Endothelial cell of umbilical vein (primary cell): ENCODE measurements around the gene GUK1.

Experiments used
- EZH2 ChIP-seq: IDR thresholded peaks from 2 replicates; pipeline ENCODE4 v1.6.1; 2012; ENCODE audit warnings: borderline replicate concordance, low read depth, mild to moderate bottlenecking, moderate library complexity, low read length, inconsistent platforms; ENCODE audit not compliant: severe bottlenecking
- FOS ChIP-seq: IDR thresholded peaks from 2 replicates; pipeline ENCODE4 v1.6.1; 2011; ENCODE audit warnings: mild to moderate bottlenecking, low read length, moderate library complexity, borderline replicate concordance; ENCODE audit not compliant: insufficient read depth
- POLR2A ChIP-seq: IDR thresholded peaks from 2 replicates; pipeline ENCODE4 v1.6.1; 2012; ENCODE audit warnings: low read depth, mild to moderate bottlenecking, control low read depth, low read length
- POLR2AphosphoS5 ChIP-seq: IDR thresholded peaks from 2 replicates; pipeline ENCODE4 v1.6.1; 2012; ENCODE audit warnings: low read depth, mild to moderate bottlenecking, control low read depth, low read length, moderate library complexity; ENCODE audit not compliant: insufficient read depth
- TF ChIP-seq, protein P1 (sequence below), 2 donors: IDR thresholded peaks; 1 replicate in 1 of 2; 2 replicates in 1 of 2; pipeline ENCODE4 v1.5.1; 2011; ENCODE audit warnings: low read length in 2 of 2, mild to moderate bottlenecking in 2 of 2, moderate library complexity in 2 of 2, control low read depth in 1 of 2, inconsistent platforms in 1 of 2, low read depth in 1 of 2; ENCODE audit not compliant: insufficient read depth in 1 of 2; ENCODE audit errors: extremely low read depth in 1 of 2
- TF ChIP-seq, protein P2 (sequence below): IDR thresholded peaks from 2 replicates; pipeline ENCODE4 v1.6.1; 2011; ENCODE audit not compliant: insufficient read depth, insufficient read length

DNA sequence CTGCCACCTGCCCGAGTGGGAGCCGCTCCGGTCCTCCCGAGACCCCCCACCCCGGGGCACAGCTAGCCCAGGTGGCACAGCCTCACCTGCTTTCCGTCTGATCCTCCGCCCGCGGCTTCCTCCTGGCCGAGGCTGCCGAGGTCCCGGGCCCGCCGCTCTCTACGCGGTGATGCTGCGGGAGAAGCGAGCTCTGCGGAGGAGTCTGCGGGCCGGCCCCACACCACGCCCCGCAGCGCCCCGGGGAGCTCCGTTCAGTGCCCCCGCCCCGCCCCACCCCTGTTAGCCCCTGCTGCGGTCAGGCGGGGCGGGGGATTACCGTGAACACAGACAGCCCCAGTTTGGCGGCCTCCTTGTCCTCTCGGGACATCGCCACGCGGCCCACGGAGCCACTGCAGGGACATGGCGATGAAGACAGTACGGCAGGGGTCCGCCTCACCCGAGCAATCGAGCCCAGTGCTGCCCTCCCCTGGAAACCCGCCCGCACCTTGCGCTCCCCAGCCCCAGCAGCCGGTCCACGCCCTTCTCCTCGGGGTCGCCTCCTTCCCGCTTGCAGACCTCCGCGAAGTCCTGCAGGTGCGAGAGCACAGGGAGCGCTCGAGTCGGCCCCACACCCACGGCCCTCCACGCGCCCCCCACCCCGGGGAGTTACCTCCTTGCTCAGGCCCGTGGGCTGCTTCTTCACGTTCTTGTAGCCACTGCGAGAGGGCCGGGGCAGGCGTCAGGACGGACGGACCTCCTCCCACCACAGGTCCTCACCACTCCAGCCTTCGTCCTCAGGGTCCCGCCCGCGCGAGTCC is 37.9 kb upstream of the GUK1 start:
- TF ChIP-seq, protein P1, sequence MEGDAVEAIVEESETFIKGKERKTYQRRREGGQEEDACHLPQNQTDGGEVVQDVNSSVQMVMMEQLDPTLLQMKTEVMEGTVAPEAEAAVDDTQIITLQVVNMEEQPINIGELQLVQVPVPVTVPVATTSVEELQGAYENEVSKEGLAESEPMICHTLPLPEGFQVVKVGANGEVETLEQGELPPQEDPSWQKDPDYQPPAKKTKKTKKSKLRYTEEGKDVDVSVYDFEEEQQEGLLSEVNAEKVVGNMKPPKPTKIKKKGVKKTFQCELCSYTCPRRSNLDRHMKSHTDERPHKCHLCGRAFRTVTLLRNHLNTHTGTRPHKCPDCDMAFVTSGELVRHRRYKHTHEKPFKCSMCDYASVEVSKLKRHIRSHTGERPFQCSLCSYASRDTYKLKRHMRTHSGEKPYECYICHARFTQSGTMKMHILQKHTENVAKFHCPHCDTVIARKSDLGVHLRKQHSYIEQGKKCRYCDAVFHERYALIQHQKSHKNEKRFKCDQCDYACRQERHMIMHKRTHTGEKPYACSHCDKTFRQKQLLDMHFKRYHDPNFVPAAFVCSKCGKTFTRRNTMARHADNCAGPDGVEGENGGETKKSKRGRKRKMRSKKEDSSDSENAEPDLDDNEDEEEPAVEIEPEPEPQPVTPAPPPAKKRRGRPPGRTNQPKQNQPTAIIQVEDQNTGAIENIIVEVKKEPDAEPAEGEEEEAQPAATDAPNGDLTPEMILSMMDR (IDR thresholded peaks at IDR 0.05; ENCODE audit: extremely low read depth in 1 of 2, insufficient read depth in 1 of 2, low read depth in 1 of 2, low read length in 2 of 2), result peak in 1 of 2 donors; percentile 63
- no peak for TF ChIP-seq POLR2A
- TF ChIP-seq EZH2, result no peak
- TF ChIP-seq POLR2AphosphoS5, result peak; percentile 47
- TF ChIP-seq, protein P2, sequence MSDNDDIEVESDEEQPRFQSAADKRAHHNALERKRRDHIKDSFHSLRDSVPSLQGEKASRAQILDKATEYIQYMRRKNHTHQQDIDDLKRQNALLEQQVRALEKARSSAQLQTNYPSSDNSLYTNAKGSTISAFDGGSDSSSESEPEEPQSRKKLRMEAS, result no peak
- TF ChIP-seq FOS, result no peak
